ENCODE results near the gene FANCE.

GRCh38 chr6:35412102-35412501 is 40.0 kb upstream of the FANCE start:
- no peak for TF ChIP-seq CTCF (IDR thresholded peaks at IDR 0.05)
- TF ChIP-seq POLR2A (IDR thresholded peaks at IDR 0.05) = no peak
